ENCODE results near the gene RNF130. TPM values are rescaled to one million over a fixed set of nuclear protein-coding genes. Genes with fewer than 3 reads are reported as not detected.
A peak's percentile ranks its signal among the peaks of the same experiment; 100 is the strongest.

RNF130 gene, protein sequence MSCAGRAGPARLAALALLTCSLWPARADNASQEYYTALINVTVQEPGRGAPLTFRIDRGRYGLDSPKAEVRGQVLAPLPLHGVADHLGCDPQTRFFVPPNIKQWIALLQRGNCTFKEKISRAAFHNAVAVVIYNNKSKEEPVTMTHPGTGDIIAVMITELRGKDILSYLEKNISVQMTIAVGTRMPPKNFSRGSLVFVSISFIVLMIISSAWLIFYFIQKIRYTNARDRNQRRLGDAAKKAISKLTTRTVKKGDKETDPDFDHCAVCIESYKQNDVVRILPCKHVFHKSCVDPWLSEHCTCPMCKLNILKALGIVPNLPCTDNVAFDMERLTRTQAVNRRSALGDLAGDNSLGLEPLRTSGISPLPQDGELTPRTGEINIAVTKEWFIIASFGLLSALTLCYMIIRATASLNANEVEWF
- 1 to 10 TPM; 4.0 to 5.5 TPM for total RNA-seq

DNA sequence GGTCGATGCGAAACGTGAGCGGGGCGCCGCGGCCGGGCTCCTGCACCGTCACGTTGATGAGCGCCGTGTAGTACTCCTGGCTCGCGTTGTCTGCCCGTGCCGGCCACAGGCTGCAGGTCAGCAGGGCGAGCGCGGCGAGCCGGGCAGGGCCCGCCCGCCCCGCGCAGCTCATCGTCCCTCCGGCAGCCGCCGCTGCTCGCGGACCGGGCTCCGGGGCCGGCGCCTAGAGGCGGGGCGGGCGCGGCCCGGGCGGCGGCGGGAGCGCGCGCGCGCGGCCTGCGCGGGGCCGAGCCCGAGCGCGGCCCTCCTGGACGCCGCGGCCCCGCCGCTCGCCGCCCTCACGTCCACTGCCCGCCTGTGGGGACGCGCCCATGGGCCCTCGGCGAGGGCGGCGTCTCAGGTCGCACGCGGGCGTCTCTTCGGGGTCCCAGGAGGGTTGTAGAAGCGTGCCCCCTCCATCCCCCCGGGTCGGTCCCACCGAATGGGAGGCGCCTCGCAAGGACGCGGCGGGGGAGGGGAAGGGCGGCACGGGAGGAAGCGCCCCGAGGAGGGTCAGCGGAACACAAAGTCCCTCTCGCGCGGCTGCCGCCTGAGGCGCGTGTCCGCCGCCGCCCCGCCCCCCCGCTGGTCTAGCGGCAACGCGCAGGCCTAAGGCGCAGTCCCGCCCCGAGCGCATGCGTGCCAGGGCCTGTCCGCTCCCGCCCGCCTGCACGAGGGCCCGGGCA lies at the start of gene RNF130:
Gene RNF130, minus strand, starts transcription at position 229 of the 725 bp plus-strand sequence. Its CDS starts 57 bp downstream, at position 172.
- Mint-ChIP-seq H3K27me3 (ENCODE audit: low read depth) (peaks cover 31% of the 10 kb centered on the region), H3K27ac (peak within 1 kb of the TSS; percentile 1), H3K9me3 (ENCODE audit: insufficient read depth) (no peaks in the 10 kb centered on the region)

DNA sequence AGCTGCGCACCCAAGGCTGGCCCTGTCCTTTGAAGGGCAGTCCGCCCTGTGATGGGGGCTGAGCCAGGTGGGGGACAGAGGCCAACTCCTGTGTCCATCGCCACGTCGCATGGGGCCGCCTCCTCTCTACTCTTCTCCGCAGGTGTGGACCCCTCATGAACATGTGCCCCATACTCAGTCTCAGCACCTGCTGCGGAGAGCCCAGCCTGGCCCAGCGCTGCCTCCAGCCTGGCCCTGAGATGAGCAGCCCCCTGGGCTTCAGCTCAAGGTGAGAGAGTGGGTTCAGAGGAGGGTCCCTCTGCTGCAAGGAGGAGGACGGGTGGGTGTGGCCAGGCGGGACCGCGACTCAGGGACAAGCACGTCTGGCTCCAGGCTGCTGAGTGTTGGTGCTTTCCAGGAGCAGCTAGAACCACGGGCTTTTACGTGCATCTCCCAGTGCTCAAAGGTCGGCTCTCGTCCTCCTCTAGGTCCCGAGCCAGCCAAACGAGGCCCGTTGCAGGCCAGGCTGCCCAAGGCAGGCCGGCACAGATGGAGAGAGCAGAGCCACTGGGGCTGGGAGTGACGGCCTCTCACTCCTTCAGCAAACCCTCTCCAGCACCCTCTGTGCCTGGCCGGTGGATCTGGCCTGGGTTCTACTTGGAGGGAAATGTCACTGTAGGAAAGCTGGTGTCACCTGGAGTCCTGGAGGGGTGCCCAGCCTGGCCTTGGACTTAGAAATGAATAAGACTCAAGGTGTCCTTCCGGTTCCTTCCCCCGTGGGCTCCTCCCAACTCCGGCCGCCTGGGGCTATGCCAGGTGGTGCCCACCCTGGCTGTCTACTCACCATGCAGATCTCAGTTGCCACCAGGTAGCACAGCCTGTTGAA lies 48.9 kb upstream of the RNF130 start:
- ATAC-seq: no peak
- no peaks in the 10 kb centered on the region for H3K36me3 Mint-ChIP-seq (ENCODE audit: low read depth)
- H3K4me3 Mint-ChIP-seq: no peak overlapping the region
- CTCF ChIA-PET: no interaction called here
- H3K27ac Mint-ChIP-seq: no peak overlapping the region
- POLR2A ChIA-PET: no interaction called here
- H3K27me3 Mint-ChIP-seq (ENCODE audit: low read depth): peaks cover 4% of the 10 kb centered on the region
- no peaks in the 10 kb centered on the region for H3K4me1 Mint-ChIP-seq (ENCODE audit: low read depth)
- no peak for DNase-seq
- no peaks in the 10 kb centered on the region for H3K9me3 Mint-ChIP-seq (ENCODE audit: insufficient read depth)

More for the DNA sequence above, at the start of gene RNF130:
- Mint-ChIP-seq H3K4me3 (peak within 1 kb of the TSS; percentile 65), H3K4me1 (ENCODE audit: low read depth) (peaks cover 21% of the 10 kb centered on the region), H3K36me3 (ENCODE audit: low read depth) (peaks cover 2% of the 10 kb centered on the region)
- ATAC-seq (peak; percentile 79), DNase-seq (peak; percentile 82)
- ChIA-PET CTCF (no interaction called here), POLR2A (no interaction called here)

DNA sequence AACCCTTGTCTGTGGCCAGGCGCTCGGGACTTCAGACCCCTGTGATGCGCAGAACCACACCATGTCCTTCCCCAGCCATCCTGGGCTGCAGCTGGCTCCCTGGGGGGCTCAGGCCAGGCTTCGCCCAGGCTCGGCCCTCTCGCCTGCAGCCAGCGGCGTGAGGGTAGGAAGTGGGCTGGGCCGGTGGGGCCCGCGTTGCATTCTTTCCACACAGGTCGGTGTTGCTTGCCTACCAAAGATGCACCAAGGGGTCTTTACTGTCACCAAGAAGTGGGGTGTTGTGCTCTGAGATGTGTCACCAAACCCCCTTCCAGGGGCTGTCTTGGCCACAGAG lies 48.3 kb upstream of the RNF130 start:
- no peak overlapping the region for H3K4me3 Mint-ChIP-seq
- peaks cover 4% of the 10 kb centered on the region for H3K27me3 Mint-ChIP-seq (ENCODE audit: low read depth)
- no peak overlapping the region for H3K27ac Mint-ChIP-seq
- no peaks in the 10 kb centered on the region for H3K9me3 Mint-ChIP-seq (ENCODE audit: insufficient read depth)
- POLR2A ChIA-PET: no interaction called here
- no peaks in the 10 kb centered on the region for H3K4me1 Mint-ChIP-seq (ENCODE audit: low read depth)
- CTCF ChIA-PET: no interaction called here
- no peaks in the 10 kb centered on the region for H3K36me3 Mint-ChIP-seq (ENCODE audit: low read depth)
- ATAC-seq: no peak
- DNase-seq: no peak

DNA sequence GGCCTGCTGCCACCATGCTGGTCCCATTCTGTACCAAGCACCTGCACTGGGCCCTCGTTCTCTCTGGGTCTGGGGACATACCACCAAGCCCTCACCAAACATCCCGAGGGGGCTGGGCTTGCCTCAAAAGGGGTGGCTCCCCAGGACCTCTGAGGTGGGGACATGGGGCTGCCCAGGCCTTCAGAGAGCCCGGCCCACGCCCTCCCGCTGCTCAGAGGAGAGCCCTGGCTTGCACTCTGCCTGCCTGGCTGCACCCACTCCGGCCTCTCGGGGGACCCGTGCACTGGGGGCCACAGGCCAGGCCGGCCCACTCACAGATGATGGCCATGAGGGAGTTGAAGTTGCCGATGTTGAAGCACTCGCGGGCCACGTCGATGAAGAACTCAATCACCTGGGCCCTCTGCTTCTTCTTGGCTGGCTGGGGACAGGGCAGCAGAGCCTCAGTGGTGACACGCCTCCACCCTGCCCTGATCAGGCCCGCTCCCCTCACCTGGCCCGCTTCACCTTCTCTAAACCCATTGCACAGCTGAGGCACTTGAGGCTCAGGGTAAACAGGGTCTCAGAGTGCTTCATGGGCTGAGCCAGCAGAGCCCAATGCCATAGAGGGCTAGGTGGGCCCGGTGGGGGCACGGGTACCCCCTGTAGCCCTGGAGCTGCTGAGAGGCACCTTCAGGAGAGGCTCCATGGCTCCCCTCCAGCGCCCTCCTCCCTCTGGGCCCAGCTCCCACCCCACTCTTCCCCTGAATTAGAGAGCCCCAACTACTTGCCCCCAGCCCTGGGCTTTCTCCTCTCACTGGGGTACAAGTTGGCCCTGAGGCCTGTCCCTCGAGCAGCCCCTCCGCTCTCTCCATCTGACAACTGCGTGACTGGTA lies 47.7 kb upstream of the RNF130 start:
- ATAC-seq (no peak), DNase-seq (no peak)
- Mint-ChIP-seq H3K4me1 (ENCODE audit: low read depth) (no peaks in the 10 kb centered on the region), H3K4me3 (no peak overlapping the region), H3K9me3 (ENCODE audit: insufficient read depth) (no peaks in the 10 kb centered on the region), H3K36me3 (ENCODE audit: low read depth) (no peaks in the 10 kb centered on the region), H3K27me3 (ENCODE audit: low read depth) (peaks cover 4% of the 10 kb centered on the region), H3K27ac (no peak overlapping the region)
- CTCF ChIA-PET: no interaction called here
- POLR2A ChIA-PET: no interaction called here

DNA sequence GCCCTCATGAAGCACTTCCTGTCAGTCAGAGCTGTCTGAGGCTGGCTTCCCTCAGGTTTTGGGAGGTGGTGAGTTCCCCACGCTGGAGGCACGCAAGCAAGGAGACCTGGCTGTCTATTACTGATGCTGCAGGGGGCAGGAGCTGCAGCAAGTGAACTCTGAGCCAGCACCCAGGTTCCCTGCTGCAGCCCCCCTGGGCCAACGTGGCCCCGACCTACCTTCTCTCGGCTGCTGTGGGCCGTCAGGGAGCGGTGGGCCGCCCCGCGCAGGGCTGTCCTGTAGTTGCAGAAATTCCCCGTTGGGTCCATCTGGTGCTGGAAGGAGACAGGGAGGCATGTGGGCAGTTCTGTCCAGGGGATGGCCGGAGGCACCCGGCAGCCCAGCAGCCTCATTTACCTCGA lies 46.8 kb upstream of the RNF130 start:
- no peak overlapping the region for H3K27ac Mint-ChIP-seq
- H3K4me3 Mint-ChIP-seq: no peak overlapping the region
- H3K36me3 Mint-ChIP-seq (ENCODE audit: low read depth): no peaks in the 10 kb centered on the region
- ATAC-seq: no peak
- no peak for DNase-seq
- H3K27me3 Mint-ChIP-seq (ENCODE audit: low read depth): peaks cover 2% of the 10 kb centered on the region
- no peaks in the 10 kb centered on the region for H3K4me1 Mint-ChIP-seq (ENCODE audit: low read depth)
- POLR2A ChIA-PET: no interaction called here
- no peaks in the 10 kb centered on the region for H3K9me3 Mint-ChIP-seq (ENCODE audit: insufficient read depth)
- CTCF ChIA-PET: no interaction called here

GRCh38 chr5:180117000-180117725 lies 45.6 kb upstream of the RNF130 start:
- Mint-ChIP-seq H3K27me3 (ENCODE audit: low read depth) (no peaks in the 10 kb centered on the region), H3K9me3 (ENCODE audit: insufficient read depth) (no peaks in the 10 kb centered on the region), H3K36me3 (ENCODE audit: low read depth) (no peaks in the 10 kb centered on the region), H3K27ac (no peak overlapping the region), H3K4me3 (no peak overlapping the region), H3K4me1 (ENCODE audit: low read depth) (no peaks in the 10 kb centered on the region)
- DNase-seq (no peak), ATAC-seq (no peak)
- CTCF ChIA-PET: no interaction called here
- POLR2A ChIA-PET: no interaction called here

- no peaks in the 10 kb centered on the region for H3K4me1 Mint-ChIP-seq (ENCODE audit: low read depth)
- POLR2A ChIA-PET: no interaction called here
- no peak overlapping the region for H3K27ac Mint-ChIP-seq
- CTCF ChIA-PET: no interaction called here
- ATAC-seq (no peak), DNase-seq (no peak)
- H3K27me3 Mint-ChIP-seq (ENCODE audit: low read depth): no peaks in the 10 kb centered on the region
- no peaks in the 10 kb centered on the region for H3K9me3 Mint-ChIP-seq (ENCODE audit: insufficient read depth)
- H3K36me3 Mint-ChIP-seq (ENCODE audit: low read depth): no peaks in the 10 kb centered on the region
- no peak overlapping the region for H3K4me3 Mint-ChIP-seq
Observed at GRCh38 chr5:180116077-180116999, 44.8 kb upstream of the RNF130 start.

DNA sequence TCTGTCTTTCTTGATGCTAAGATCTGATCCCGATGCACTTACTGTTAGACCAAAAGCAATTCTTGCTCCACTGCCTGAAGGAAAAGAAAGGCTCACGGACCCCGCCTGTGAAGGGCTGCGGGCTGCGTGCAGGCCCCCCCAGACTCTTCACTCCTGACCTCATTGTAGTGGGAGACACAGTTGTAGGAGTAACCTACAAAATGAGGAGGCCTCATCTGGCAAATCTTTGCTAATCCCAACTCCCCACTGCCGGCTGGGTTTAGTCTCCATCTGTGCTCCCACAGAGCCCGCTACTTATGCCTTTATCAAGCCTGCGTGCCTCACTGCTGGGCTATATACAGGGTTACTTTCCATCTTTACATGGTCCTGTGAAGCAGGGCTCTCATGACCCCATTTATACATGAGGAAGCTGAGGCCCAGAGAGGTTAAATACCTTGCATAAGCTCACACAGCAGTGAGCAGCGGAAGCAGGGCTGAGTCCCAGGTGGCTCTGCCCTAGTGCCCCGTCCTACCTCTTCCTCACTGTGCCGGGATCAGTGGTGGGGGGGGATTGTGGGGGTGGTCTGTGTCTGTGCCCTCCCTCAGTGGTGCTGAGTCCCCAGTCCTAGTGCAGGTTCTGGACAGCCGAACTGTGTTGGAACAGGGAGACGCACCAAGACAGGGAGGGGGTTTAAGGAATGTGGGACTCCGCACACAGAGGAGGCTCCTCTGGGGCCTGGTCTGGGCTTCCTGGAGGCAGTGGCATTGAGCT lies 43.9 kb upstream of the RNF130 start:
- no peaks in the 10 kb centered on the region for H3K27me3 Mint-ChIP-seq (ENCODE audit: low read depth)
- H3K9me3 Mint-ChIP-seq (ENCODE audit: insufficient read depth): no peaks in the 10 kb centered on the region
- no peak overlapping the region for H3K27ac Mint-ChIP-seq
- DNase-seq (no peak), ATAC-seq (no peak)
- ChIA-PET POLR2A (no interaction called here), CTCF (no interaction called here)
- H3K4me3 Mint-ChIP-seq: no peak overlapping the region
- no peaks in the 10 kb centered on the region for H3K36me3 Mint-ChIP-seq (ENCODE audit: low read depth)
- H3K4me1 Mint-ChIP-seq (ENCODE audit: low read depth): no peaks in the 10 kb centered on the region

DNA sequence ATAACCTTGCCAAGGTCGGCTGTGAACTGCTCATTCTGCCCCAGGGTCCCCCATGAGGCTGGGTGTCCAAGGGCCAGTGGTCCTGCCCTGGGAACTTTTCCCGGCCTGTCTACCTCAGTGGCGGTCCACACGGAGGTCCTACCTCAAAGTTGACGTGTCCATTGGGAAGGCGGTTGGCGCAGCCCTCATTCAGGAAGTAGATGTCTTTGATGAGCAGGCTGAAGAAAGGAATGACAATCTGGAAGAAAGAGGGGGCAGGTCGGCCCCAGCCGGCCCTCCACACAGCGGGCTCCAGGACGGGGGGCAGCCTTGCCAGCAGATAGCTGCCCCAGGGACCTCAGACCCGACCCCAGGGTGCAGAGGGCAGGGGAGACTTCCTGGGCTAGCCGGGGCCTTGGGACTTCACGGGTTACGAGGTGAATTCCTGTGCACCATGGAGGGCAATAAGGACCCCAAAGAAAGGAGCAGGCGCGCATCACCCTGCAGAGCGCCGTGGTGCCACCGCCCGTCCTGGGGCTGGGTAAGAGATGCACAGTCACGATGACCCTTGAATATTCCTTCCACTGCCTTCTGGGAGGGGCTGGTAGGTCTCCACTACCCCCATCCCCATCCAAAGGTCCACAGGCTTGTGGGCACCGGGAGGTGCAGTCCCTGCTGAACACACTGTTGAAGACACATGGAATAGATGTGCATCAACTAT lies 42.9 kb upstream of the RNF130 start:
- no peak overlapping the region for H3K4me3 Mint-ChIP-seq
- H3K9me3 Mint-ChIP-seq (ENCODE audit: insufficient read depth): no peaks in the 10 kb centered on the region
- POLR2A ChIA-PET: no interaction called here
- DNase-seq (no peak), ATAC-seq (no peak)
- H3K27me3 Mint-ChIP-seq (ENCODE audit: low read depth): no peaks in the 10 kb centered on the region
- CTCF ChIA-PET: no interaction called here
- no peaks in the 10 kb centered on the region for H3K4me1 Mint-ChIP-seq (ENCODE audit: low read depth)
- no peak overlapping the region for H3K27ac Mint-ChIP-seq
- no peaks in the 10 kb centered on the region for H3K36me3 Mint-ChIP-seq (ENCODE audit: low read depth)
